Rectal smooth muscle tissue (tissue), 1 donor: ENCODE measurements around the gene DROSHA.
"Not testable (repeated sequence)": the region's sequence is repeated elsewhere in the genome, so short reads cannot be mapped to it uniquely, and the experiment has no call there.

ENCODE experiments used
- H3K27ac ChIP-seq: one replicate; pipeline ENCODE4 v1.7.0; 2013; ENCODE audit warnings: low read depth, low read length, inconsistent platforms
- H3K27me3 ChIP-seq: one replicate; pipeline ENCODE4 v1.7.0; 2013; ENCODE audit warnings: low read length; ENCODE audit not compliant: control insufficient read depth, insufficient read depth
- H3K36me3 ChIP-seq: one replicate; pipeline ENCODE4 v1.7.0; 2013; ENCODE audit warnings: low read length; ENCODE audit not compliant: control insufficient read depth, insufficient read depth
- H3K4me1 ChIP-seq: one replicate; pipeline ENCODE4 v1.7.0; 2013; ENCODE audit warnings: low read length; ENCODE audit not compliant: control insufficient read depth, insufficient read depth
- H3K4me3 ChIP-seq: one replicate; pipeline ENCODE4 v1.7.0; 2013; ENCODE audit warnings: low read length
- H3K9ac ChIP-seq: one replicate; pipeline ENCODE4 v1.7.0; 2013; ENCODE audit warnings: low read length

The DROSHA gene

GRCh38 chr5:31380049-31380448 lies 151.8 kb downstream of the DROSHA start:
- H3K9ac ChIP-seq: no peak overlapping the region
- H3K27ac ChIP-seq: no peak overlapping the region
- no peaks in the 10 kb centered on the region for H3K4me1 ChIP-seq
- H3K4me3 ChIP-seq: no peak overlapping the region
- no peaks in the 10 kb centered on the region for H3K36me3 ChIP-seq
- no peaks in the 10 kb centered on the region for H3K27me3 ChIP-seq

GRCh38 chr5:31378838-31379237 lies 153.1 kb downstream of the DROSHA start:
- Histone ChIP-seq H3K27me3 (no peaks in the 10 kb centered on the region), H3K4me1 (no peaks in the 10 kb centered on the region), H3K9ac (no peak overlapping the region), H3K4me3 (no peak overlapping the region), H3K36me3 (no peaks in the 10 kb centered on the region), H3K27ac (no peak overlapping the region)

- Histone ChIP-seq H3K27me3 (no peaks in the 10 kb centered on the region), H3K27ac (no peak overlapping the region), H3K9ac (no peak overlapping the region), H3K36me3 (no peaks in the 10 kb centered on the region), H3K4me3 (no peak overlapping the region), H3K4me1 (no peaks in the 10 kb centered on the region)
Observed at GRCh38 chr5:31378136-31378535, 153.8 kb downstream of the DROSHA start.

- no peak overlapping the region for H3K27ac ChIP-seq
- H3K9ac ChIP-seq: no peak overlapping the region
- H3K4me1 ChIP-seq: no peaks in the 10 kb centered on the region
- no peaks in the 10 kb centered on the region for H3K27me3 ChIP-seq
- H3K4me3 ChIP-seq: no peak overlapping the region
- no peaks in the 10 kb centered on the region for H3K36me3 ChIP-seq
Observed at GRCh38 chr5:31377274-31377946, 154.5 kb downstream of the DROSHA start.

- Histone ChIP-seq H3K27me3 (no peaks in the 10 kb centered on the region), H3K4me1 (no peaks in the 10 kb centered on the region), H3K9ac (no peak overlapping the region), H3K27ac (no peak overlapping the region), H3K4me3 (no peak overlapping the region), H3K36me3 (no peaks in the 10 kb centered on the region)
Observed at GRCh38 chr5:31375999-31376720, 155.7 kb downstream of the DROSHA start.

- Histone ChIP-seq H3K4me1 (no peaks in the 10 kb centered on the region), H3K36me3 (no peaks in the 10 kb centered on the region), H3K27me3 (no peaks in the 10 kb centered on the region), H3K4me3 (no peak overlapping the region), H3K9ac (no peak overlapping the region), H3K27ac (no peak overlapping the region)
Observed at GRCh38 chr5:31372124-31372523, 159.8 kb downstream of the DROSHA start.

- Histone ChIP-seq H3K27me3 (no peaks in the 10 kb centered on the region), H3K4me1 (no peaks in the 10 kb centered on the region), H3K36me3 (no peaks in the 10 kb centered on the region), H3K4me3 (no peak overlapping the region), H3K27ac (no peak overlapping the region), H3K9ac (no peak overlapping the region)
Observed at GRCh38 chr5:31366941-31367340, 165.0 kb downstream of the DROSHA start.

GRCh38 chr5:31365776-31366175 lies 166.1 kb downstream of the DROSHA start:
- Histone ChIP-seq H3K4me3 (no peak overlapping the region), H3K27me3 (no peaks in the 10 kb centered on the region), H3K4me1 (peaks cover 7% of the 10 kb centered on the region), H3K36me3 (no peaks in the 10 kb centered on the region), H3K27ac (no peak overlapping the region), H3K9ac (no peak overlapping the region)

GRCh38 chr5:31364881-31365636 lies 166.8 kb downstream of the DROSHA start:
- Histone ChIP-seq H3K9ac (no peak overlapping the region), H3K27me3 (no peaks in the 10 kb centered on the region), H3K4me1 (peaks cover 7% of the 10 kb centered on the region), H3K36me3 (no peaks in the 10 kb centered on the region), H3K4me3 (no peak overlapping the region), H3K27ac (no peak overlapping the region)

GRCh38 chr5:31362931-31363568 lies 168.8 kb downstream of the DROSHA start:
- Histone ChIP-seq H3K27me3 (no peaks in the 10 kb centered on the region), H3K27ac (no peak overlapping the region), H3K4me3 (no peak overlapping the region), H3K9ac (no peak overlapping the region), H3K36me3 (no peaks in the 10 kb centered on the region), H3K4me1 (peaks cover 7% of the 10 kb centered on the region)

- Histone ChIP-seq H3K4me1 (peaks cover 7% of the 10 kb centered on the region), H3K27me3 (no peaks in the 10 kb centered on the region), H3K27ac (no peak overlapping the region), H3K9ac (no peak overlapping the region), H3K36me3 (no peaks in the 10 kb centered on the region), H3K4me3 (no peak overlapping the region)
Observed at GRCh38 chr5:31362529-31362900, 169.4 kb downstream of the DROSHA start.

GRCh38 chr5:31361704-31362528 lies 170.0 kb downstream of the DROSHA start:
- H3K27me3 ChIP-seq, H3K27ac ChIP-seq, H3K4me1 ChIP-seq, H3K36me3 ChIP-seq, H3K4me3 ChIP-seq, H3K9ac ChIP-seq: not testable (repeated sequence)
